Astrocyte (in vitro differentiated cells and primary cell): Measurements from ENCODE around the gene DIP2C. TPM values are rescaled to one million over a fixed set of nuclear protein-coding genes. Genes with fewer than 3 reads are reported as not detected.

Experiments
- DNase-seq: peaks from one replicate; pipeline ENCODE4 v3.0.0-alpha.2; 2010; ENCODE audit warnings: low read depth
- FAIRE-seq: peaks from 2 replicates; lab custom pipeline; 2011; peaks lifted over from hg19 to GRCh38; lab: Jason Lieb, UNC
- H2AFZ ChIP-seq: 2 replicates; pipeline ENCODE4 v1.6.0; 2012; ENCODE audit warnings: low read depth, low read length, inconsistent platforms
- H3K27ac ChIP-seq: 2 replicates; pipeline ENCODE4 v1.5.1; 2011; ENCODE audit warnings: low read depth, low read length, inconsistent platforms
- H3K27me3 ChIP-seq: 2 replicates; pipeline ENCODE4 v1.6.0; 2011; ENCODE audit warnings: low read length, inconsistent platforms; ENCODE audit not compliant: insufficient read depth
- H3K36me3 ChIP-seq: 2 replicates; pipeline ENCODE4 v1.5.1; 2011; ENCODE audit warnings: low read length, inconsistent platforms; ENCODE audit not compliant: insufficient read depth
- H3K4me1 ChIP-seq: 2 replicates; pipeline ENCODE4 v1.5.1; 2011; ENCODE audit warnings: low read length, inconsistent platforms; ENCODE audit not compliant: insufficient read depth
- H3K4me2 ChIP-seq: 2 replicates; pipeline ENCODE4 v1.6.0; 2012; ENCODE audit warnings: low read length, inconsistent platforms
- H3K4me3 ChIP-seq: 2 replicates; pipeline ENCODE4 v1.5.1; 2011; ENCODE audit warnings: low read depth, mild to moderate bottlenecking, low read length, inconsistent platforms; ENCODE audit not compliant: insufficient read depth
- H3K79me2 ChIP-seq: 2 replicates; pipeline ENCODE4 v1.6.0; 2012; ENCODE audit warnings: mild to moderate bottlenecking, low read length, inconsistent platforms; ENCODE audit not compliant: insufficient read depth
- H3K9ac ChIP-seq: 2 replicates; pipeline ENCODE4 v1.6.0; 2012; ENCODE audit warnings: mild to moderate bottlenecking, low read length, inconsistent platforms
- H3K9me3 ChIP-seq: 2 replicates; pipeline ENCODE4 v1.5.1; 2012; ENCODE audit warnings: low read depth, mild to moderate bottlenecking, low read length, inconsistent platforms; ENCODE audit not compliant: insufficient read depth
- H4K20me1 ChIP-seq: 2 replicates; pipeline ENCODE4 v1.6.0; 2012; ENCODE audit warnings: low read length, inconsistent platforms; ENCODE audit not compliant: insufficient read depth
- H3K27ac Mint-ChIP-seq: one replicate; pipeline ENCODE4 v1.8.0; 2021; ENCODE audit warnings: mild to moderate bottlenecking, mixed read lengths; ENCODE audit not compliant: unreplicated experiment
- H3K27me3 Mint-ChIP-seq: one replicate; pipeline ENCODE4 v1.8.0; 2021; ENCODE audit warnings: low read depth, mixed read lengths; ENCODE audit not compliant: unreplicated experiment
- H3K36me3 Mint-ChIP-seq: one replicate; pipeline ENCODE4 v1.8.0; 2021; ENCODE audit warnings: low read depth, mixed read lengths; ENCODE audit not compliant: unreplicated experiment
- H3K4me1 Mint-ChIP-seq: one replicate; pipeline ENCODE4 v1.8.0; 2021; ENCODE audit warnings: low read depth, mixed read lengths; ENCODE audit not compliant: unreplicated experiment
- H3K4me3 Mint-ChIP-seq: one replicate; pipeline ENCODE4 v1.8.0; 2021; ENCODE audit warnings: mild to moderate bottlenecking, moderate library complexity, mixed read lengths; ENCODE audit not compliant: unreplicated experiment
- H3K9me3 Mint-ChIP-seq: one replicate; pipeline ENCODE4 v1.8.0; 2021; ENCODE audit warnings: mild to moderate bottlenecking, mixed read lengths; ENCODE audit not compliant: unreplicated experiment
- EZH2 ChIP-seq: IDR thresholded peaks from 2 replicates; pipeline ENCODE4 v1.6.1; 2012; ENCODE audit warnings: mild to moderate bottlenecking, low read length, inconsistent platforms; ENCODE audit not compliant: insufficient read depth
- total RNA-seq: library from RNA; stranded (reverse); gene quantifications from 2 replicates; pipeline ENCODE4 v1.2.1, GENCODE V29; 2021
- TF ChIP-seq, protein P1 (sequence below): IDR thresholded peaks from 2 replicates; pipeline ENCODE4 v1.5.1; 2011; ENCODE audit warnings: low read depth, mild to moderate bottlenecking, inconsistent platforms, low read length, moderate library complexity; ENCODE audit not compliant: insufficient read depth

Gene DIP2C
- total RNA-seq, 1 donor from 2014 or later: 27.3 TPM

DNA sequence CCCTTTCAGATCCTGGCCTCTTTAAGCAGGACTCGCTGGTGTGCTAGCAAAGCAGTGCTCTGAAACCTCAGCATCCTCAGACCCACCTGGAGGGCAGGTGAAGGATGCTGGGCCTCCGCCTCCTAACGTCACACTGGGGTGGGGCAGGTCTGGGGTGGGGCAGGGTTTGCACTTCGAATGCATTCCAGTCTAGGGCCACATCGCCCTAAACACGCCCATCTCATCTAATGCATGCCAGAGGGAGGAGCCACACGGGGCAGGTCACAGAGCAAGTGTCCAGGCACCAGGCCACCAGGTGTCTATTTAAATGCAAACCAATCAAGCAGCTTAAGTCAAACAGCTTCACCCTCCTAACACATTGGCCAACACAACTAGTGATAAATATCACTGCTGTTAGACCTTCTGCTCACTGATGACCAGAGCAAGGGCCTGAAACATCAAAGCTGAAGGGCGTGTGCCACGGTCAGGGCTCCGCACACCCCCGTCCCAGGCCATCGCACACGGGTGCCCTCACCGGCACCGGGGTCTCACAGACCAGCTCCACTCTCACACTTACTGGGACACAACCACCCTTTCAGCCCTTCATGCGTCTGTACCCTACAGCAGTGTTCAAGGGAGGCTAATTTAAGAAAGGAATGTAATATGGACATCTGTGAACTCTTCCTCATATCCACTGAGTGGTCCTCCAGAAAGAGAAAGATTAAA is 47.1 kb downstream of the DIP2C start:
- DNase-seq (no peak), FAIRE-seq (no peak)
- Histone ChIP-seq H3K4me2 (no peak overlapping the region), H3K4me3 (no peak overlapping the region), H3K9ac (no peak overlapping the region), H3K79me2 (peaks cover 97% of the 10 kb centered on the region), H3K27me3 (no peaks in the 10 kb centered on the region), H3K4me1 (no peaks in the 10 kb centered on the region), H4K20me1 (peaks cover 89% of the 10 kb centered on the region), H3K9me3 (peaks cover 2% of the 10 kb centered on the region), H3K27ac (no peak overlapping the region), H3K36me3 (no peaks in the 10 kb centered on the region), H2AFZ (no peak overlapping the region)
- Mint-ChIP-seq H3K36me3 (peaks cover 7% of the 10 kb centered on the region), H3K4me3 (no peak overlapping the region), H3K27me3 (no peaks in the 10 kb centered on the region), H3K4me1 (peaks cover 10% of the 10 kb centered on the region), H3K27ac (no peak overlapping the region), H3K9me3 (peaks cover 5% of the 10 kb centered on the region)
- TF ChIP-seq, protein P1, sequence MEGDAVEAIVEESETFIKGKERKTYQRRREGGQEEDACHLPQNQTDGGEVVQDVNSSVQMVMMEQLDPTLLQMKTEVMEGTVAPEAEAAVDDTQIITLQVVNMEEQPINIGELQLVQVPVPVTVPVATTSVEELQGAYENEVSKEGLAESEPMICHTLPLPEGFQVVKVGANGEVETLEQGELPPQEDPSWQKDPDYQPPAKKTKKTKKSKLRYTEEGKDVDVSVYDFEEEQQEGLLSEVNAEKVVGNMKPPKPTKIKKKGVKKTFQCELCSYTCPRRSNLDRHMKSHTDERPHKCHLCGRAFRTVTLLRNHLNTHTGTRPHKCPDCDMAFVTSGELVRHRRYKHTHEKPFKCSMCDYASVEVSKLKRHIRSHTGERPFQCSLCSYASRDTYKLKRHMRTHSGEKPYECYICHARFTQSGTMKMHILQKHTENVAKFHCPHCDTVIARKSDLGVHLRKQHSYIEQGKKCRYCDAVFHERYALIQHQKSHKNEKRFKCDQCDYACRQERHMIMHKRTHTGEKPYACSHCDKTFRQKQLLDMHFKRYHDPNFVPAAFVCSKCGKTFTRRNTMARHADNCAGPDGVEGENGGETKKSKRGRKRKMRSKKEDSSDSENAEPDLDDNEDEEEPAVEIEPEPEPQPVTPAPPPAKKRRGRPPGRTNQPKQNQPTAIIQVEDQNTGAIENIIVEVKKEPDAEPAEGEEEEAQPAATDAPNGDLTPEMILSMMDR: no peak
- TF ChIP-seq EZH2: no peak

DNA sequence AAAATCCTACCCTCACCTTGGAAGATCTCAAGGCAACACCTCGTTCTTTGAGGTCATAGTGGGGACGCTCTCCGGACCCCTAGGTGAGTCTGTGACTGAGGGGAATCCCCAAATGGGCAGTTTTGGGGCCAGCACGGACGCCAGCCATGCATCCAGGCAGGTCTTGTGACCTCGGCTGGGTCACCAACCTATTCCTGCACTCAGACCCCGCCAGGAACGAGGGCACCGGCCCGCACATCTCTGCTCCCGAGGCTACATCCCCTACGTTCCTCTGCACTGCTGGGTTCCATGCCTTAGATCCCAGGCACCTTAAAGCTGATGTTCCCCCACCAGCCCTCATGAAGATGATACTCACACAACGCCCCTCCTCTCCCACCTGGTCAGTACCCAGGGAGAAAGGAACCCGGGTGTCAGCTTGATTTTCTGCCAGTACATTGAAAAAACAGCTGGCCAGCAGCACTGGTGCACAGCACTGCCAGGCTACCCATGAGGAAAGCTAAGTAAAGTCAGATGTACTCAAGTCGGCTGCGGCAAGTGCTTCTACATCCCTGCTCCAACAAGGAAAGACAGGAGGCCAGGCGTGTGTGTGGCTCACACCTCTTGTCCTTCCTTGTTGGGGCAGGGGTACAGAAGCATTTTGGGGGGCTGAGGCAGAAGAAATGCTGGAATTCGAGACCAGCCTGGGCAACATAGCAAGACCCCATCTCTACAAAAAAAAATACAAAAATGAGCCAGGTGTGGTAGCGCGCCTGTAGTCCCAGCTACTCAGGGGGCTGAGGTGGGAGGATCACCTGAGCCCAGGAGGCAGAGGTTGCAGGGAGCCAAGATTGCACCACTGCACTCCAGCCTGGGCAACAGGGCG is 48.1 kb downstream of the DIP2C start:
- no peaks in the 10 kb centered on the region for H3K4me1 ChIP-seq
- peaks cover 97% of the 10 kb centered on the region for H3K79me2 ChIP-seq
- peaks cover 5% of the 10 kb centered on the region for H3K9me3 Mint-ChIP-seq
- no peak overlapping the region for H3K9ac ChIP-seq
- peaks cover 90% of the 10 kb centered on the region for H4K20me1 ChIP-seq
- H2AFZ ChIP-seq: no peak overlapping the region
- no peak overlapping the region for H3K27ac Mint-ChIP-seq
- no peaks in the 10 kb centered on the region for H3K27me3 Mint-ChIP-seq
- peaks cover 7% of the 10 kb centered on the region for H3K36me3 Mint-ChIP-seq
- no peaks in the 10 kb centered on the region for H3K27me3 ChIP-seq
- DNase-seq (no peak), FAIRE-seq (no peak)
- no peak overlapping the region for H3K27ac ChIP-seq
- H3K4me3 ChIP-seq: no peak overlapping the region
- H3K4me2 ChIP-seq: no peak overlapping the region
- peaks cover 2% of the 10 kb centered on the region for H3K9me3 ChIP-seq
- peaks cover 11% of the 10 kb centered on the region for H3K4me1 Mint-ChIP-seq
- no peaks in the 10 kb centered on the region for H3K36me3 ChIP-seq
- no peak for TF ChIP-seq EZH2
- TF ChIP-seq, protein P1: no peak
- H3K4me3 Mint-ChIP-seq: no peak overlapping the region
